ENCODE measurements around the gene TMEM145. TPM values are rescaled to one million over a fixed set of nuclear protein-coding genes. Genes with fewer than 3 reads are reported as not detected.

The TMEM145 gene
- total RNA-seq, 1 experiment from 2014 or later: 4.9 TPM

- ChIA-PET POLR2A (ENCODE audit: low non-redundant PET) (no interaction called here), CTCF (no interaction called here)
- Histone ChIP-seq H3K4me1 (ENCODE audit: insufficient read depth, low read length, poor library complexity, severe bottlenecking) (peaks cover 25% of the 10 kb centered on the region), H3K9me3 (ENCODE audit: low read depth, low read length, poor library complexity, severe bottlenecking) (no peaks in the 10 kb centered on the region), H3K4me3 (ENCODE audit: low read depth, low read length, poor library complexity, severe bottlenecking) (no peak overlapping the region), H3K27me3 (replicated peaks; ENCODE audit: insufficient read depth, low read depth, low read length, poor library complexity) (no peaks in the 10 kb centered on the region), H3K36me3 (ENCODE audit: insufficient read depth, low read length, poor library complexity, severe bottlenecking) (peaks cover 61% of the 10 kb centered on the region), H3K27ac (ENCODE audit: low read depth, low read length, poor library complexity, severe bottlenecking) (no peak overlapping the region)
- DNase-seq (ENCODE audit: low spot score): no peak
- BruUV-seq (replicated peaks): no TSS peak
- TF ChIP-seq CTCF (conservative IDR thresholded peaks at IDR 0.05; ENCODE audit: low read depth, low read length) (no peak), EZH2 (IDR thresholded peaks at IDR 0.05; ENCODE audit: borderline replicate concordance, low read depth, low read length, poor library complexity, severe bottlenecking) (no peak)
- intact Hi-C loops (cut with micrococcal nuclease; ENCODE audit: unreplicated experiment): no loop called here
These were observed 25.3 kb upstream of the TMEM145 start for GRCh38 chr19:42287827-42288107.

GRCh38 chr19:42288387-42288786, 24.7 kb upstream of the TMEM145 start:
- intact Hi-C loops (cut with micrococcal nuclease; ENCODE audit: unreplicated experiment): no loop called here
- no peaks in the 10 kb centered on the region for H3K27me3 ChIP-seq (replicated peaks; ENCODE audit: insufficient read depth, low read depth, low read length, poor library complexity)
- ChIA-PET POLR2A (ENCODE audit: low non-redundant PET) (no interaction called here), CTCF (no interaction called here)
- H3K4me1 ChIP-seq (ENCODE audit: insufficient read depth, low read length, poor library complexity, severe bottlenecking): peaks cover 19% of the 10 kb centered on the region
- no TSS peak for BruUV-seq (replicated peaks)
- no peaks in the 10 kb centered on the region for H3K9me3 ChIP-seq (ENCODE audit: low read depth, low read length, poor library complexity, severe bottlenecking)
- DNase-seq (ENCODE audit: low spot score): no peak
- H3K4me3 ChIP-seq (ENCODE audit: low read depth, low read length, poor library complexity, severe bottlenecking): no peak overlapping the region
- TF ChIP-seq EZH2 (IDR thresholded peaks at IDR 0.05; ENCODE audit: borderline replicate concordance, low read depth, low read length, poor library complexity, severe bottlenecking) (no peak), CTCF (conservative IDR thresholded peaks at IDR 0.05; ENCODE audit: low read depth, low read length) (no peak)
- peaks cover 67% of the 10 kb centered on the region for H3K36me3 ChIP-seq (ENCODE audit: insufficient read depth, low read length, poor library complexity, severe bottlenecking)
- no peak overlapping the region for H3K27ac ChIP-seq (ENCODE audit: low read depth, low read length, poor library complexity, severe bottlenecking)

- H3K4me3 ChIP-seq (ENCODE audit: low read depth, low read length, poor library complexity, severe bottlenecking): no peak overlapping the region
- intact Hi-C loops (cut with micrococcal nuclease; ENCODE audit: unreplicated experiment): no loop called here
- H3K36me3 ChIP-seq (ENCODE audit: insufficient read depth, low read length, poor library complexity, severe bottlenecking): peaks cover 73% of the 10 kb centered on the region
- no peaks in the 10 kb centered on the region for H3K9me3 ChIP-seq (ENCODE audit: low read depth, low read length, poor library complexity, severe bottlenecking)
- ChIA-PET POLR2A (ENCODE audit: low non-redundant PET) (no interaction called here), CTCF (no interaction called here)
- no peak overlapping the region for H3K27ac ChIP-seq (ENCODE audit: low read depth, low read length, poor library complexity, severe bottlenecking)
- BruUV-seq (replicated peaks): no TSS peak
- H3K4me1 ChIP-seq (ENCODE audit: insufficient read depth, low read length, poor library complexity, severe bottlenecking): peaks cover 18% of the 10 kb centered on the region
- TF ChIP-seq EZH2 (IDR thresholded peaks at IDR 0.05; ENCODE audit: borderline replicate concordance, low read depth, low read length, poor library complexity, severe bottlenecking): no peak
- TF ChIP-seq CTCF (conservative IDR thresholded peaks at IDR 0.05; ENCODE audit: low read depth, low read length): no peak
- DNase-seq (ENCODE audit: low spot score): no peak
- no peaks in the 10 kb centered on the region for H3K27me3 ChIP-seq (replicated peaks; ENCODE audit: insufficient read depth, low read depth, low read length, poor library complexity)
These were observed 24.1 kb upstream of the TMEM145 start for GRCh38 chr19:42288881-42289555.

Data from A673 (cell line).